ENCODE measurements around the gene PCDHGB7.
"Not testable (repeated sequence)": the region's sequence is repeated elsewhere in the genome, so short reads cannot be mapped to it uniquely, and the experiment has no call there.

PCDHGB7 gene

GRCh38 chr5:141413540-141414069 lies 3.9 kb upstream of the PCDHGB7 start:
- no peaks in the 10 kb centered on the region for H3K79me2 ChIP-seq (ENCODE audit: low read length)
- peak overlapping the region; percentile 97 for H2AFZ ChIP-seq (ENCODE audit: low read depth, low read length)
- H3K9me3 ChIP-seq (ENCODE audit: insufficient read depth, low read length): no peaks in the 10 kb centered on the region
- H3K36me3 ChIP-seq (replicated peaks; ENCODE audit: low read depth, low read length): no peaks in the 10 kb centered on the region
- H3K4me2 ChIP-seq (ENCODE audit: low read length): peak overlapping the region; percentile 83
- H3K9ac ChIP-seq (ENCODE audit: low read length): peak overlapping the region; percentile 59
- no peak overlapping the region for H3K27ac ChIP-seq (ENCODE audit: low read length)
- no peaks in the 10 kb centered on the region for H3K4me1 ChIP-seq (ENCODE audit: low read length)
- no peaks in the 10 kb centered on the region for H3K27me3 ChIP-seq (ENCODE audit: low read depth, low read length)
- no peak for TF ChIP-seq CTCF (IDR thresholded peaks at IDR 0.05; ENCODE audit: low read depth, low read length)
- no peaks in the 10 kb centered on the region for H4K20me1 ChIP-seq (ENCODE audit: insufficient read depth, low read length)
- H3K4me3 ChIP-seq (ENCODE audit: low read length): peak overlapping the region; percentile 89

GRCh38 chr5:141414548-141415274 lies 2.8 kb upstream of the PCDHGB7 start:
- not testable (repeated sequence) for H4K20me1 ChIP-seq (ENCODE audit: insufficient read depth, low read length); H3K4me1 ChIP-seq (ENCODE audit: low read length); H3K4me2 ChIP-seq (ENCODE audit: low read length); H3K4me3 ChIP-seq (ENCODE audit: low read length); H3K79me2 ChIP-seq (ENCODE audit: low read length); H3K9me3 ChIP-seq (ENCODE audit: insufficient read depth, low read length); H3K36me3 ChIP-seq (replicated peaks; ENCODE audit: low read depth, low read length); H3K27me3 ChIP-seq (ENCODE audit: low read depth, low read length); H3K27ac ChIP-seq (ENCODE audit: low read length); H3K9ac ChIP-seq (ENCODE audit: low read length); H2AFZ ChIP-seq (ENCODE audit: low read depth, low read length)

- H4K20me1 ChIP-seq (ENCODE audit: insufficient read depth, low read length); H3K36me3 ChIP-seq (replicated peaks; ENCODE audit: low read depth, low read length); H3K27ac ChIP-seq (ENCODE audit: low read length); H2AFZ ChIP-seq (ENCODE audit: low read depth, low read length); H3K79me2 ChIP-seq (ENCODE audit: low read length); H3K9me3 ChIP-seq (ENCODE audit: insufficient read depth, low read length); H3K27me3 ChIP-seq (ENCODE audit: low read depth, low read length); H3K4me1 ChIP-seq (ENCODE audit: low read length); H3K4me3 ChIP-seq (ENCODE audit: low read length); H3K9ac ChIP-seq (ENCODE audit: low read length); H3K4me2 ChIP-seq (ENCODE audit: low read length): not testable (repeated sequence)
Measured at GRCh38 chr5:141415275-141415618, 2.2 kb upstream of the PCDHGB7 start.

- Histone ChIP-seq H3K4me1 (ENCODE audit: low read length) (no peaks in the 10 kb centered on the region), H2AFZ (ENCODE audit: low read depth, low read length) (no peak overlapping the region), H3K4me3 (ENCODE audit: low read length) (no peak overlapping the region), H3K36me3 (replicated peaks; ENCODE audit: low read depth, low read length) (no peaks in the 10 kb centered on the region), H3K4me2 (ENCODE audit: low read length) (no peak overlapping the region), H3K79me2 (ENCODE audit: low read length) (no peaks in the 10 kb centered on the region), H3K27ac (ENCODE audit: low read length) (no peak overlapping the region), H3K27me3 (ENCODE audit: low read depth, low read length) (no peaks in the 10 kb centered on the region), H4K20me1 (ENCODE audit: insufficient read depth, low read length) (no peaks in the 10 kb centered on the region), H3K9ac (ENCODE audit: low read length) (no peak overlapping the region), H3K9me3 (ENCODE audit: insufficient read depth, low read length) (no peaks in the 10 kb centered on the region)
- TF ChIP-seq CTCF (IDR thresholded peaks at IDR 0.05; ENCODE audit: low read depth, low read length): no peak
- no peak for TF ChIP-seq EZH2phosphoT487 (IDR thresholded peaks at IDR 0.05; ENCODE audit: low read depth)
Measured at GRCh38 chr5:141419074-141419880, 1.8 kb downstream of the PCDHGB7 start.

GRCh38 chr5:141420855-141421488 lies 3.5 kb downstream of the PCDHGB7 start, which contains the start of gene PCDHGA11:
Gene PCDHGA11 (plus strand): TSS chr5:141421051. CDS start chr5:141421228, 177 bp downstream.
- H4K20me1 ChIP-seq (ENCODE audit: insufficient read depth, low read length): no peaks in the 10 kb centered on the region
- no peak within 1 kb of the TSS for H3K27ac ChIP-seq (ENCODE audit: low read length)
- H3K27me3 ChIP-seq (ENCODE audit: low read depth, low read length): no peaks in the 10 kb centered on the region
- H3K36me3 ChIP-seq (replicated peaks; ENCODE audit: low read depth, low read length): no peaks in the 10 kb centered on the region
- no peaks in the 10 kb centered on the region for H3K79me2 ChIP-seq (ENCODE audit: low read length)
- no peaks in the 10 kb centered on the region for H3K9me3 ChIP-seq (ENCODE audit: insufficient read depth, low read length)
- H3K4me2 ChIP-seq (ENCODE audit: low read length): peak within 1 kb of the TSS; percentile 89
- peak within 1 kb of the TSS; percentile 93 for H3K4me3 ChIP-seq (ENCODE audit: low read length)
- peak within 1 kb of the TSS; percentile 95 for H2AFZ ChIP-seq (ENCODE audit: low read depth, low read length)
- peak within 1 kb of the TSS; percentile 61 for H3K9ac ChIP-seq (ENCODE audit: low read length)
- TF ChIP-seq EZH2phosphoT487 (IDR thresholded peaks at IDR 0.05; ENCODE audit: low read depth): no peak
- peak; percentile 65 for TF ChIP-seq CTCF (IDR thresholded peaks at IDR 0.05; ENCODE audit: low read depth, low read length)
- no peaks in the 10 kb centered on the region for H3K4me1 ChIP-seq (ENCODE audit: low read length)
